Fibroblast of upper back skin (primary cell): ENCODE measurements around the gene CEBPZ.
"Not testable (repeated sequence)": the region's sequence is repeated elsewhere in the genome, so short reads cannot be mapped to it uniquely, and the experiment has no call there.

Experiments
- DNase-seq: peaks from one replicate; pipeline ENCODE4 v3.0.0-alpha.2; 2013

CEBPZ gene

DNA sequence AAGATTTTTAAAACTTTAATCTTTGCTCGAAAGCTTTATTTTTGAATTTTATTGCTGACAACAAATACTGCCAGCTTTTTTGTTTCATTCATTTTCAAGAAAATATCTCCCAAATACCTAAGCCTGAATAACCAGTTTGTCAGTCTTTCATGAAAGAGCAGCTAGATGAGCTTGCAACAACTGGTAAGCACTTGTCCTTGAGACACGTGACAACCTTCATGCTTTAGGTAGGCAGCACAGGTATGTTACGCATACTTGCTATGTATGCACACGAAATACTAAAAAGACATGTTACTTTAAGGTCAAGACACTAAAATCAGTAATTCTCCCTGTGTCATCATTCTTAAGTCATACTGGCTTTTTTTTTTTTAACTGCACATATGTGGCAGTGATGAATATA, 12.3 kb downstream of the CEBPZ start:
- no peak for DNase-seq

DNA sequence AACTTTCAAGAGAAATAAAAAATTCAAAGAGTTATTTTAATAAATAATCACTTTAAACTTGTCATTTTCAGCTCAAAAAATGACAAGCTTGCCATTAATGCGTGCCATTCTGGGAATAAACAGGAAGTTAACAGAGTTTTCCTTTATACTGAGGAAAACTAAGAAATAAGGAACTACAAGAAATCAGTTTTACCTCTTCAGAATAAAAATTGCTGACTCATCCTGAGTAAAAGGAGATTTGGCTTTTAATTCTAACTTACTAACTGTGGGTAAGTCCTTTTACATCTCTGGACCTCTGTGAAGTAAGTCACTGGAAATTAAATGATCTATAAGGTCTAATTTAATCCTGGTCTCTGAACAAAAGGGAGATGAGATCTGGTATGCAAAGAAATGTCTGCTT, 16.1 kb downstream of the CEBPZ start:
- DNase-seq: no peak

DNA sequence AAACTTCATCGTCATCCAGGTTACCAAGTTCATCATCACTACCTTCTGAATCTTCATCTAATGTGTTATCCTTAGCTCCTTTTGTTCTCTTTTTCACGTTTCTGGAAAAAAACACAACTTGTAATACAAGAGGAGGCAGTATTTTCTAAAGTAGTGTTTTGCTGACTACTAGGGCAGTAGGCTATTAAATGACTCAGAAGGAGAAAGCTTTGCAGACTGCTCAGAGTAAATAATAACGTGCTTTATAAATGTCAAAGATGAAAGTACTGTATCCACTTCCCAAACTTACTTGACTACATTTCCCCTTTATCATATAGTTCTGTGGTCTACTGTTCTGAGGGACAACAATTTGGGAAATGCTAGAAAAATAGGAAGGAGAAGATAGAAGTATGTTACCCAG, 19.5 kb downstream of the CEBPZ start:
- no peak for DNase-seq

DNA sequence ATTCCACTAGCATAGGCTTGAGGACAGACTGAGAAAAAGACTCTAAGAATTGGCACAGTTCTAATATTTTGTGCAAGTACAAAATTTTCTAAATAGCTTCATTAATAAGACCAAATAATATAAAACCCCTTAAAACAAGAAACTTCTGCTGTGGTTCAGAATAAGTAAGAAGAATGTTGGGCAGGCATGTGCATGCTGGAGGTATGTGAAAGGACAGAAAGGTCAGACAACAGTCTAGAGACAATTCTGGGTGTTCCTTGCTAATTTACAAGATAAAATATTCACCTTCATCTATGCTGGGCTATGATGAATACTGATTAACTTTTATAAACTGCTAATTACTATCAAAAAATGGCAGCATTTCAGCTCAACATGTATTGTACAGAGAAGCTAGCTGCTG, 20.2 kb downstream of the CEBPZ start:
- DNase-seq: no peak

DNA sequence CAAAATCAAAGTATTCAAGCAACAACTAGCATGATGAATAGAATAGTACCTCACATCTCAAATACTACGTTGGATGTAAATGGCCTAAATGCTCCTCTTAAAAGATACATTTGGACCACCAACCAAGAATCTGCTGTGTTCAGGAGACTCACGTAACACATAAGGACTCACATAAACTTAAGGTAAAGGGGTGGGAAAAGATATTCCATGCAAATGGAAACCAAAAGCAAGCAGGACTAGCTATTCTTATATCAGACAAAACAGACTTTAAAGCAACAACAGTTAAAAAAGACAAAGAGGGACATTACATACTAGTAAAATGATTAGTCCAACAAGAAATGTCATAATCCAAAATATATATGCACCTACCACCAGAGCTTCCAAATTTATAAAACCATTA, 24.6 kb downstream of the CEBPZ start:
- not testable (repeated sequence) for DNase-seq

DNA sequence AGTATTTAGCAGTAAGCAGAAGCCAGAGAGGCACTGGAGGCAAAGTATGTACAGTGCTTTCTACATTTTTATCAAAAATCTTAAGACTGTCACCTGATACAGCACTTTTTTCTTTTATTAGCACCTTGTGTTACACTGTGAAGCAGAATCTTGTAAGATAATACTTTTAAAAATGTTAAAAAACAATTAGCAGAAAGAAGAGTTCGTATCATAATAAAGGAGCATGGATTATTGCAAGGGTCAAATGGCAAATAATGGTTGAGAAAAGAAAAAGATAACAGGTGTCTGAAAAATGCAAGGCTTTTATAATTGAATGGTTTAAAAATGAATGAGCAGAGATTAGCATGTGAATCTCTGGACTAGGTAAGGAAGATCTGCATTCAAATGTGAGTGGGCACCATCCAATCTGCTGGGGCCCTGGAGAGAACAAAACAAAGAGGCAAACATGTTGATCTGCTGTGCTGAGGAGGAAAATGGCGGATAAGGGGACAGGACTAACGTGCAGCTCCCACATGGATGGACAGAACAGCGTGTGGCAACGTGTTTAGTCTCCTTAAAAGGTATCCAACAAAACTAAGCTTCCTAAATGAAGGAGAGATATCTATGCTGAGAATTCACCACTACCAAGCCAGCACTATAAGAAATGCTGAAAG, 25.6 kb downstream of the CEBPZ start:
- no peak for DNase-seq

DNA sequence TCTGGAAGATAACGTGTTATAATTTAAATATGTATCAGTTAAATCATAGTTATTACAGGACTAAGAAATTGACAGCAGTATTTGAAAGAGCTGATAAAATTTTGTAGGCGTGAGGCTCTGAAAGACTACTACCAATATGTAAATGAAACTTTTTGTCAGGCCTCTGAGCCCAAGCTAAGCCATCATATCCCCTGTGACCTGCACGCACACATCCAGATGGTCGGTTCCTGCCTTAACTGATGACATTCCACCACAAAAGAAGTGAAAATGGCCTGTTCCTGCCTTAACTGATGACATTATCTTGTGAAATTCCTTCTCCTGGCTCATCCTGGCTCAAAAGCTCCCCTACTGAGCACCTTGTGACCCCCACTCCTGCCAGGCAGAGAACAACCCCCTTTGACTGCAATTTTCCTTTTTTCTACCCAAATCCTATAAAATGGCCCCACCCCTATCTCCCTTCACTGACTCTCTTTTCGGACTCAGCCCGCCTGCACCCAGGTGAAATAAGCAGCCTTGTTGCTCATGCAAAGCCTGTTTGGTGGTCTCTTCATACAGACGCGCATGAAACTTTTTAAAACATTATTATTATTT, 26.2 kb downstream of the CEBPZ start:
- not testable (repeated sequence) for DNase-seq

DNA sequence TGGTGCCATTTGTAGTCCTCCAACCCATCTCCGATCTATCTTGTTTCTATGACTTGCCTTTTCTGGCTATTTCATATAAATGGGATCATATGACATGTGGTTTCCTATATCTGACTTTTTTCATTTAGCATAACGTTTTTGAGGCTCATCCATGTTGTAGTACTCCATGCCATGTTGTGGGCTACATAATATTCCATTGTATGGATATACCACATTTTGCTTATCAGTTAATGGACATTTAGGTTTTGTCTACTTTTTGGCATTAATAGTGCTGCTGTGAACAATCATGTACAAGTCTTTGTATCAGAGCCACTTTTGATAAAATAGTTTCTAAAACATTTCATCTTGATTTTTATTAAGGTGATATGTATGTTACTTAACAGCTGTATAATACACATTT, 27.7 kb downstream of the CEBPZ start:
- no peak for DNase-seq

DNA sequence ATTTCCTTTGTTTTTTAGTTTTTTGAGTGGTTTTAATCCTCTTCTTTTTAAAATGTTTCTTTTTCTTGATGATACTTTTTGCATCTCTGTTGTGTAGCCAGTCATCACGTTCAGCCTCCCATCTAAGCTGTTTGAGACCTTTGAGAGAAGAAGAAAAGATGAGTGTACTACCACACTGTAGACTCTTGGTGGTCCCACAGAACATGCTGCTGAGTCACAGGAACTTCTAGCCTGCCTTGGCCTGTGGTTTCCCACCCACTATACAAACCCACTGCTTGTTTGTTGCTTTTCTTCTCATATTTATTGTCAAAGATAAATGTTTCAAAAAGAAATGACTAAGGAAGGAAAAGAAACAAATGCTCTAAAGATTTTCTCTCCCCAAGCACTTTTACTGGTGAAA, 29.6 kb downstream of the CEBPZ start:
- DNase-seq: peak; percentile 20

DNA sequence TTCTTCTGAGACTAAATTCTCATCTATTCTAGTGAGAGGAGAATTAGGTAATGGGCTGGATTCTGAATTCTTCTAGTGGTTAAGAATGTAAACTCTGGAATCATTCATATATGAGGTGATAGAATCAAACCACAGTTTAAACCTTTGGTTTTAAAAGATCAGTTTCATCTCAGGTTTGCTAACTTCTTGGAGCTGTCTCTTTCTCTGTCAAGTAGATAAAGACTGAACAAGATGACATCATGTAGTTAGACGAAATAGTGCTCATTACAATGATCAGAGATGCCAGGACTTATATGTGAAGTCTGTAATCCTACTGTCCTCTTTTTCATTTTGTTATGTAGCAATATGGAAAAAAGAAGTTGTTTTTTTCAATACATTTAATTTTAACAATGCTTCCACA, 30.2 kb downstream of the CEBPZ start:
- no peak for DNase-seq

DNA sequence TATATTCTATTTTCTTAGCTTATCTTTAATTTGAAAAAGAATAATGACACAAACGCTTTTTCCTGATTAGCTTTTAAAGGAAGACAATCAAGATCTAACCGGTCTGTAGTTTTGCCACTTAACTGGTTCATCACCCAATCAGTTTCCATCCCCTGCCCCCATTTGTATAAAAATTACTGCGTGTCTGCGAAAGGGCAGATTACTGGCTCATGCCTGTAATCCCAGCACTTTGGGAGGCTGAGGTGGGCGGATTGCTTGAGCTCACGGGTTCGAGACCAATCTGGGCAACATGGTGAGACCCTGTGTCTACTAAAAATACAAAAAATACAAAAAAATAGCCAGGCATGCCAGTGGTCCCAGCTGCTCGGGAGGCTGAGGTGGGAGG, 32.7 kb downstream of the CEBPZ start:
- DNase-seq: no peak

DNA sequence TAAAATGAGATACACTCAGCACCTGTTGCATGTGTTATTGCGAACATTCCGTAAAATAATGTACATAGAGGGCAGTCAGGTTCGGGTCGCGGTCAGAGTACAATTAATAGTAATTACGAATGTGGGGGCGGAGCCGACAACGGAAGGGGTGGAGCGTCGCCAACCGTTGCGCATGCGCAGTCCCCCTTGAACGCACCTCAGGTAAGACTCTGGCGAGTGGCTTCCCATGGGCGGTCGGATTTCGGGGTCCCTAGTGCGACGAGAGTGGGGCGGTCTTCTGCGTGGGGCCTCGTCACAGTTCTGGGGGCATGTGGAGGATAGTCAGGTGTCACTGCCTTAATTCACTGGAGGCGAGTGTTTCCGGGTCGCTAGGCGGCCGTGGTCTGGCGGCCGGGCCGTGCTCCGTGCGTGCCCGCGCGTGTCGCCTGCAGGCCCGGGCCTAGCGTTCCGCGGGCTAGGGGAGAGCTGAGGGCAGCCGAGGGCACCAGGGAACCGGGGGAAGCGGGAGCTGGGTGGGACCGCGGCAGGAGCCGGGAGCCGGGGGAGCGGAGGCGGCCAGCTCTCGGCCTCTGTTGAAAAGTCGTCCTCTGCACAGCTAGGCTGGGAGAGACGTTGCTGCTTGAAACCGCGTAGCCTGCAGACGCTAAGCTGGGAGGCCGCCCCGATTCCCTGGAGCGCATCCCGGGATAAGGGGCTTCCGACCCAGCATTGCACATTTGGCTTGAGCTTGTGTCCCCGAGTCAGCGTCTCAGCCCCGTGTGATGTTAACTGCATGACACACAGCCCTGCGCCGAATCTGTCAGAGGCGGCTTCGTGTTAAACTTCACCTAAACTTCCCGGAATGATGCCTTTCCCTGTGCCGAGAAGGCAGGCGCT, 34.8 kb downstream of the CEBPZ start, which contains the start of gene CEBPZOS:
Gene CEBPZOS, plus strand, starts transcription at position 177 of the 876 bp plus-strand sequence. CDS start 3,209 bp downstream, outside the sequence.
- peak; percentile 68 for DNase-seq

DNA sequence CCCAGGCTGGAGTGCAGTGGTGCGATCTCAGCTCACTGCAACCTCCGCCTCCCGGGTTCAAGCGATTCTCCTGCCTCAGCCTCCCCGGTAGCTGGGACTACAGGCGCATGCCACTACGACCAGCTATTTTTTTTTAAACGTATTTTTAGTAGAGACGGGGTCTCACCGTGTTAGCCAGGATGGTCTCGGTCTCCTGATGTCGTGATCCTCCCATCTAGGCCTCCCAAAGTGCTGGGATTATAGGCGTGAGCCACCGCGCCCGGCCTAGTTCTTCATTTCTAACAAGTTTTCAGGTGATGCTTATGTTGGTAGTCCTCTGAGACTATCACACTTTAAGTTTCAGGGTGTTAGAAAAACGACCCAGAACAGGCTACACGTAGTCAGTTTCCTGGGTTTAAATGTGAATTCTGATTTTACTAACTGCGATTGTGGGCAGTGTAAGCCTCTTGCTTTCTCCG, 35.5 kb downstream of the CEBPZ start:
- not testable (repeated sequence) for DNase-seq

DNA sequence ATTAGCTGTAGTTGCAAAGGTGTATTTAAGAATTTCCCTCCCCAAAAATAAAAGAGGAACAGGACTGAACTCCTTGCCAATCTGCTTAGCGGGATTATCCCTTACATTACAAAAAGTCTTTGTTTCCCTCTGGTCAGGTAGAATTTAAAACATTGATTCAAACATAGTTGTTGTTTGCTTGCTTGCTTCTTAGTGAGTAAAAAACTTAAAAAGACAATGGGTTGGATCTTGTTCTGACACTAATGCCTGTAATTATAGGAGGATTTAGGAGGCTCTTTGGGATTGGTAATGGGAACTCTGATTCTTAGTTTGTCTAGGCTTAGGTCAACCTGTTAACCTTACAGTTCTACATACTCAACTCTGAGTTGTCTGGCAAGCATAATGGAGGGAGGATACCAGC, 38.8 kb downstream of the CEBPZ start:
- no peak for DNase-seq

DNA sequence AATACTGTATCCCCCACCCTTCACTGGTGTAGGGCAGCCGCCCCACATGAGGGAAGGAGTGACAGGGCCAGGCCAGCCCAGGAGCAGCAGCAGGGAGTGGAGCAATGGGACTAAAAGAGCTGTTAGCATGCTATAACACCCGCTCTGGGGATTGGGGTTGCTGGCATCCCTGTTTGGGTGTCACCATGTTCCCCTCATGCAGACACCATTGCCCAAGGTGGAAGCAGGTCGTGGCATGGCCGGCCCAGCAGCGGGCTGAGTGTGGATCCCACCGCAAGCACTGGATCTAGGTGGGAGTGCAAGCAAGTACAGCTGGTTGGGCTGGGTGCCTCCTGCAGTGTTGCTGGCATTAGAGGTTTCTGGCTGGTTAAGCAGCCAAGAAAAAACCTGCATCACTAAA, 39.6 kb downstream of the CEBPZ start:
- DNase-seq: no peak

DNA sequence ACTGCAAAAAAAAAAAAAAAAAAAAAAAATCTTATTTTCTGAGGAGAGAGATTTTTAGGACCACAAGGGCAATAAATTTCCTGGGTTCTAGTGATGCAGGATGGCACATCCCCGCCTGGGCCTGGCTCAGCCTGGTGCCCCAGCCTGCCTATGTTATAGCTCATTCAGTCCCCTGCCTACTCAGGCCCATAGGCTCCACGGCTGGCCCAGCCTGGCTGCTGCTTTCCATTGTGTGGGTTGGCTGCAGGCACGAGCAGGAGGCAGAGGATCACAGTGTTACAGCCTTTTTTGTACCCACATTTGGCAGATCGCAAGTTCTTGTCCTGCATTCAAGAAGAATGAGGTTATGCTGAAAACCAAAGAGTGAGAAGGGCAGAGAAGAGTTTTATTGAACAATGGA, 40.1 kb downstream of the CEBPZ start:
- DNase-seq: no peak

DNA sequence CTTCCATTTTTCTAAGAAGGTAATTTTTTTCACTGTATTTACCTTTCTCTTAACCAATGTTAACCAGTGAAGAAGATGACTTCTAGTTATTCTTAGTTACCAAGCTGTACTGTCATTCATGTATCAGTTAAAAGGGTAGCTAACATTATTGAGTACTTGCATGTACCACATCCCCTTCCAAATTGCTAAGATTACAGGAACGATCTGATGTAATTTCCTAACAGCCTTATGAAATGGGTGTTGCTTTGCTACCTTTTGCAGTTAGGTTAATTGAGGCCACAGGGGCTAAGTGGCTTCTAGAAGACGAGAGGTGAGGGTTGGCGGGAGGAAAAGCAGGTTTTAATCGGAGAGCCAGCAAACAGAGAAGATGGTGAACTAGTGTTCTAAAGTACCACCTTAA, 41.1 kb downstream of the CEBPZ start:
- DNase-seq: no peak

DNA sequence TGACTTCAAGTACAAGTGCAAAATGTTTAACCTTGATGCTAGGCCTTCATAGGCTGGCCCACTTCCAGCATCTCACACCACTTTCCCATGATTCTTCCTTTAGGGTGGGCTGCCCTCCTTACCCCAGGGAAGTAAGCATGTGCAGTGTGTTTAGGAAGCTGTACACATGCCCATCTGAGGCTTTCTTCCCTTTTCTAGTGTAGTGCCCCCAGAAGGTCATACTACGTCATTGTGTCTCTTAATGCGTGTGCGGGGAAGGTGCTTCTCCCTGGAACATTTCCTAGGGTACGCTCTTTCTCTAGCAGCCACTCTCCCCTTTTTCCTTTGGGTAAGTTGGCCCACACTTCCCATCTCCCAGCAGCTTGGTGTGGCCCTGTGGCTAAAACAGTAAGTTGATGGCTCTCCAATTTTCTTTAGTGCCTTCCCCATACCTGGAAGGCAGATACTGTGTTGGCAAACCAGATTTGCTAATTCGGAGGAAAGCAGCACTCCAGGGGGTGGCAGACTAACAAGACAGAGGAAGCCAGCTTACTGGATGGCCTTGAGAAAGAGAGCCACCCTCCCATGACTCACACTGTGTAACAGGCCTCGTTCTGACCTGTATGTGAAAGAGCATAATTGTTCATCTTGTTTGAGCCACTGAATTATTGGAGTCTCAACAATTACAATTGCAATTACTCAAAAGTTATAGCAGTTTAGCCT, 41.8 kb downstream of the CEBPZ start:
- peak; percentile 81 for DNase-seq

DNA sequence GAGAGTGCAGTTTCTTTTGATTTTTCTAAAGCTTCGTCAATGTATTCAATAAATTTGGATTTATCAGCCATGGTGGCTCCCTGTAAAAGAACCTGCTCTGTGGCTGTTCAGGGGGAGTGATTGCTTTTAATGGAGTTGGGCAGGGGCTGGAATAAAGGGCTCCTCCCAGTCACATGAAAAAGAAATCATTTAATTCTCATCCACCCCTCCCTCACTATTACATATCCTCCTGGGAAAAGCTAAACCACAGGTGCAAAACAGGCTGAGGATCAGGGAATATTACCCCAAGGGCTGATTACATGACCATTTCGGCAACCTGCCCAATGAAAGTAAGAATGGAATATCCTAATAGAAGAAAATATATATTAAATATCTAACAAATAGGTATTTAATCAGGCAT, 42.8 kb downstream of the CEBPZ start, which contains the start of gene SULT6B1:
Gene SULT6B1, minus strand, starts transcription at position 101 of the 400 bp plus-strand sequence. Its CDS starts 30 bp downstream, at position 71.
- no peak for DNase-seq

DNA sequence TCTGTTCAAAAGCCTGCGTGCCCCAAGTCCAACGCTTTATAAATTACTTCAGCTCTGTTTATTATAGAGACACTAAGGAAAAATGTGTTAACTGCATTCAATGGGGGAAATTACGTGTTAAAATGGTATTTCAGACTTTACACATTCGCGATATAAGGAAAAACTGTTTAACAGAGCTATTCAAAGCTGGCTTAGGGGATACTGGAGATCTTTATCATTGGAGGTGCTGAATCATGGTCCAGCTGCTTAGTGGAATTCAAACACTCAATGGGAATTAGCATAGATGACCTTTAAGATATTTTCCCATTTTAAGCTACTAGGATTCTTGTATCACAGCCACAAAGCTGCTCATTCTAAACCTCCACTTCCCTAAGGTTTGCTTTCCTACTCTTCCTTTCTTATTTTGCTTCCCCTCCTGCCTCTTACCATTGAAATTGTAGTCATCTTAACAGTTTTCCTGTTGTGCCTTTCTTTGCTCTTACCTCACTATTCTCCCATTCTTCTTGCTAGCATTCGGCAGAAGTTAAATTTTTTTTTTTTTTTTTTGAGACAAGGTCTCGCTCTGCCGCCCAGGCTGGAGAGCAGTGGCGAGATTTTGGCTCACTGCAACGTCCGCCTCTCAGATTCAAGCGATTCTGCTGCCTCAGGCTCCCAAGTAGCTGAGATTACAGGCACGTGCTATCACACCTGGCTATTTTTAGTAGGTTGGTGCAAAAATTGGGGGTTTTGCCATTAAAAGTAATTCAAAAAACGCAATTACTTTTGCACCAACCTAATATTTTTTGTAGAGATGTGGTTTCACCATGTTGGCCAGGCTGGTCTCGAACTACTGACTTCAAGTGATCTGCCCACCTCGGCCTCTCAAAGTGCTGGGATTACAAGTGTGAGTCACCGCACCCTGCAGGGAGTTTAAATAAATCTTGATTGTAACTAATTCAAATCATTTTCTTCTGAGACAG, 49.4 kb downstream of the CEBPZ start:
- DNase-seq: peak; percentile 49

DNA sequence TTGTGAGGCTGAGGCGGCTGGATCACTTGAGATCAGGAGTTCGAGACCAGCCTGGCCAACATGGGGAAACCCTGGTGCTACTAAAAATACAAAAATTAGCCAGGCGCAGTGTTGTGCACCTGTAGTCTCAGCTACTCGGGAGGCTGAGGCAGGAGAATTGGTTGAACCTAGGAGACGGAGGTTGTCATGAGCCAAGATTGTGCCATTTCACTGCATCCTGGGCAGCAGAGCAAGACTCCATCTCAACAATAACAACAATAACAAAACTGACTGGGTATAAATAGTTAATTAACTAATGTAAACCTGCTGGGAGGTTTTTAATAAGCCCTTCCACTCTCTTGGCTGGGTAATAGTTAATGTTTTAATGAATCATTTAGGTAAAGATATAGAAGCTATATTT, 50.8 kb downstream of the CEBPZ start:
- DNase-seq: no peak
